HG03439 (cell line): Measurements from ENCODE around the gene MSI2.

Experiments used
- ATAC-seq: cut with Tn5 transposase; IDR thresholded peaks from one replicate; pipeline ENCODE4 v1.9.1; 2021; ENCODE audit warnings: mild to moderate bottlenecking, moderate library complexity; ENCODE audit not compliant: unreplicated experiment

MSI2 gene

DNA sequence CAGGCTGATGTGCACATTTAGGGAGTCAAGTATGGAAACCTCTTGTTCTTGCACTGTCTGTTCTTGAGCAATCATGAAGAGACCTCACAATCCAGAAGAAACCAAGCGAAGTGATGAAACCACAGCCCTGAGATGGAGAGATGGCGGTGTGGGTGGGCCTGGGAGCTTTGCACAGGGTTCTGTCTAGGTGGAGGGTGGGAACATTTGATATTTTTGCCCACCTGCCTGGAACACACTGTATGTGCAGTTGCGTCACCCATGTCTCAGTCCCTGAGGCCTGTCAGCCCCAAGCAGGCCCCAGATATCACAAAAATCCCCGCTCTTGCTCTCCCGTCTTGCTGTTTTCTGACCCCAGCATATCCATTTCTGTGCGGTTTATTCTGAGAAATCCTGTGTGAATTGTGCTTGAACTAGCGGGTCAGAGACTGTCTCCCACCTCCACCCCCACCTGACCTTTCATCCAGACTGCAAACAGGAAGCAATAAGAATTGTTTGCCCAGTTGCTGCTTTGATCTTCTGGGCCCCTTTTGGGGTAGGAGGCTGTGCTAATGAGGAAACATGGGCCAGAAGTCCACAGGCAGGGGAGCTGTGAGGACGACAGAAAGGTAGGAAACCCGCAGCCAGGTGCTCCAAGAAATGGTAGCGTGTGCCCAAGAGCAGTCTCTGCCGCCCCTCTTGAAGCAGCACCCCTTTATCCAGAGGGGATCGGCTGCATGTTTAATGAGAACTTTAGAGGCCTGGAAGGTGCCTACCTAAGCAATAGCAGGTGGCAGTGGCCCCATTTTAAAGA lies 304.9 kb downstream of the MSI2 start:
- ATAC-seq = no peak

DNA sequence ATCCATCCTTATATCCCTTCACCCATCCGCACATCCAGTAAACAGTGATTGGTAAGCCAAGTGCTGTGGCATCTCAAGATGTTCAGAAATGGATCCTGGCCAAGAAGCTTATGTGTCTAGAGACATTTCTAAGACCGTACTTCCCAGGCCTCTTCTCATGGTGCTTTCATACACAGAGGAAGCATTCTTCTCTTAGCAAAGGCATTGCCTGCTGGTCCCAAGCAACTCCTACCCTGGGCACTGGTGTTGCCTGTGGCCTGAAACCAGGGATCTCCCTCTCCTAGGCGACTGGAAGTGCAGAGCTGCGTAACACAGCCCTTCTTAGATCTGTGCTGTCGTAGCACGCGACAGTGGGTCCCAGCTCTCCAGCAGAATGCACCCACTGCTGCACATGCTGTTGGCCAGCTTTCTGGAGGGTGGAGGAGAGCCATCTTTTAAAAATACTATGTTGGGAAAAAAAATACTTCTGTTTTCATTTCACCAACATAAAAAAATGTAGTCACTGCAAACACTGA lies 305.9 kb downstream of the MSI2 start:
- no peak for ATAC-seq

DNA sequence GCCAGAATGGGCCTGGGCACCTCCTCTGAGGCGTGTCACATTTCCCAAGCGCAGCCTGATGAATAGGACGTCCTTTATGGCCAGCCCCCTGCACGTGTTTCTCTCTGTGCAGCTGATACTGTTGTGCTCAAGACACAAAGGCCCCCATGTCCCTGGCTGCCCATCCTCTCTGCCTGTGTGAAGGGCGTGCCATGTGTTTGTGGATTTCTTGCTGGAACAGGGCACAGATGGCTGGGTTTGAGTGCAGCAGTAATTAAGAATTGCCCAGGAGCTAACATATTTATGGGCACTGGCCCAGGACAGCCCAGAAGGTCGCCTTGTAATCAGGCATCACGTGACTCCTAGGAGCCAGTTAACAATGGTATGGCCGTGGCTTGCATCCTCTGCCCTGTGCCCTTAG lies 307.6 kb downstream of the MSI2 start:
- no peak for ATAC-seq

DNA sequence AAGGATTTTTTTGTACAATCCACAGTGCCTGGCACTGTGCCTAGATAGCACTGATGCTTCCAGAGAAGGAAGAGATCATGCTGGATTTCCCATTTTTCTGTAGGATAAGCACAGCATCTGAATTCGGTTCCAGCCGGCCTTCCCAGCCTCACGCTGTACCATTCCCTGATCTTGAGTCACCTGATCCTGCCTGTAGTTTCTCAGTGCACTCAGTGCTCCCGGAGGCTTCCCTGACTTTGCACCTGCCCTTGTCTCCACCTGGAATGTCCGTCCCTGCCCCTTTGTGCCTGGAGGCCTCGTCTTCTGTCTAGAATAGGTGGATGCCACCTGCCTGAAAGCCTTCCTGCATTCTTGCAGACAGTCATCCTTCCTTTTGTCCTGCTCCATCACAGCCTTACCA lies 308.9 kb downstream of the MSI2 start:
- no peak for ATAC-seq

DNA sequence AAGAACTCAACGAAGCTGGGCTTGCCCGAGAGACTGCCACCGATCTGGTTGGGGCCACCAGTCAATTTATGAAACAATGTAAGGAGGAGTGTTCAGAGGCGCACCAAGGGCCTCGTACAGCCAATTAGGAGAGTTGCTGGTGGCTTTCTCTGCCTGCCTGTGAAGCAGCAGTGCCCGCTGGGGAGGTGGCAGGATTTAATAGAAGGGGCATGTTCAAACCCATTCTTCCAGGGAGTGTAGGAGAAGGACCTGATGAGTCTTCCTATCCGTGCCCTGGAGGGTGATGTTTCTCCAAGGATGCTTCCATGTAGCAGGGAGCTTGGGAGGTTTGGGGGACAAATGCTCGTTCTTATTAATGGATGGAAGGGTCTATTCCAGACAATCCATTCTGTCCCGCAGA lies 310.4 kb downstream of the MSI2 start:
- no peak for ATAC-seq

DNA sequence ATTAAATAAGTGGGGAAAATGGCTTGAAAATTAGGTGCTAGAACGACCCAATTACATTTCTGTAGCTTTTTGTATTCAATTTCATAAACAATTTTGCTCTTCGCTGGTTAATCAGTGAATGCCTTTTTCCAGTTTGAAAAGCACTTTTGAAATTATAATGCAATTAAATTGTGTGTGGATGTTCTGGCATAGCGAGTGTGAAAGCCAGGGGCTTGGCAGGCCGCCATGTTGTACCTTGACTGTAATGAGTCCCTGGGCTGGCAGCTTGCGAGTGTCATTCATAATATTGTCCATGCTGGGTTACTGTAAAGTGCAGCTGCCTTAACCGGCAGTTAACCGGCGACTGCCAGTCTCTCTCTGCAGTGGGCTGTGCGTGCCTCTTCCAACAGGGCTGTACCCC lies 310.9 kb downstream of the MSI2 start:
- no peak for ATAC-seq

DNA sequence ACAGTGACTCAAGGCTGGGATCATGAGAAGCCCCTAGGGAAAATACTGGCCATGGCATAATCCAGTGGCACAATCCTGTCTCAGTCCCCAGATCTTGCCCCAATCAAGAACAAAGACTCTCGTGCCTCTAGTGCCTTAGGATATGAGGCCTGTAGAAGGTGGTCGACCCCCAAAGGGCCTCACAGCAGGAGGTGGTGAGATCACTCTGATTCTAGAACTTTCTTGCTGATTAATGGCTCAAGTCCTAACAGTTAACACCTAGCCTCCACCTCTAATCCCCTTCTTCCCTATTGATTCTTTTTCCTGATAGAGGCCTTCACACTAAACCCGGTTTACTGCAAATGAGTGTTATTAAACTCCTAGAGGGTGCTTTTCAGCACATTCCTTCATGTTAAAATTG lies 312.0 kb downstream of the MSI2 start:
- no peak for ATAC-seq

DNA sequence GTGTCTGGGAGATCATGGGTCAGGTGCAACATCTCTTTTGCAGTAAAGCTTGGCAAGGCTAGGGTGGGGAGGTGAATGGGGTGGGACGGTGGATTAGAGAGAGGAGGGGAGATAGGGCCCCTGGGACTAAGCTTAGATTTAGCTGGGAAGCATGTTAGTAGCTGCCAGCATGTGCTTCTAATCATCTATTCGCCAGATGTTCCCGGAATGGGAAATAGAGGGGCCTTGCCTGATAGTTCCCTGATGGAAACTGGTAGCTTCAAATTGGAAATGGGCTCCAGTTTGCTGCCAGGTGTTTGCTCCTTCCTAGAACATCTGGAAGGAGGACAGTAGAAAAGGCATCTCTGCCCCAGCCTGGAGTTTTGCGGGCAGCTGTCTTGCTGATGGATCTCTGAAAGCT lies 312.7 kb downstream of the MSI2 start:
- ATAC-seq = no peak

DNA sequence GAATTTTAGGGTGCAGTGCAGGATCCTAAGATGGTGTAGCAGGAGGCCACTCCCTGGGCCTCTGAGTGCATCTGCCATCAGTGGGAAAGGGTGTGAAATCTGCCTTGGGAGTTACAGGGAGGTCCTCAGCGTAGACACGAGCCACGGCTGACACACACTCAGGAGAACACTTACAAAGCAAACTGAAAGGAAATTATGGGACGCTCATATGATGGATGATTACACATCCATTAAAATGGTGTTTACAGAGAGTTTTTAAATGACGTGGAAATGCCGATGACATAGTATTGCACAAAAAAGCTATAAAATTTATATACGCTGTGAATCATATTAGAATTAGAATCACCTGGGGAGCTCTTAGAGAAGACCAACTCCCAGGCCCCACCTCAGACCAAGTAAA lies 313.5 kb downstream of the MSI2 start:
- no peak for ATAC-seq

DNA sequence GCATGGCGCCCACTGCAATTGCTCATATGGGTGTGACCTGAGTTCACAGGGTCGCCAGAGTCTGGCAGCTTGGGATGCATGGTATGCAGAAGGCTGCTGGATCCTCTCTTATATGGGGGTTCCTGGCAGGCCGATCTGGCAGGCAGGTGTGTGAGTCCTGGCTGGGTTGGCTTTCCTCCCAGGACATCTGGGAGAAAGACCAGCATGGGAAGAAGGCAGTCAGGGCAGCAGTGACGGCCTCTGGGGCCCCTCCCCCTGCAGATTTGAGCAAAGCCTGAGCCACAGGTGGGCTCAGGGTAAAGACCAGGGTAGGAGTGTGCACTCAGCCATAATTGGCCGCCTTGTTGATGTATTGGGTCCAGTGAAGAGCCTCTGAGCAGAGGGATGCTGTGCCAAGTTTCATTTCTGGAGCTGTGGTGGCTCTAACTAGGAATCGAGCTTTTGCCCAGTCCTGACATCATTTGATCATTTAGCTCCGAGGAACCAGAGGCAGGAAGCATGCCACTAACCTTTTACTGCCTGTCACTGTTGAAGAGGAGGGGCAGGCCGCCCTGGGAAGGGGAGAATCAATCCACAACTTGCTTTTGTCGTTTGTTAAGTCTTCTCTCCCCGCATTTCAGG lies 314.5 kb downstream of the MSI2 start:
- no peak for ATAC-seq

DNA sequence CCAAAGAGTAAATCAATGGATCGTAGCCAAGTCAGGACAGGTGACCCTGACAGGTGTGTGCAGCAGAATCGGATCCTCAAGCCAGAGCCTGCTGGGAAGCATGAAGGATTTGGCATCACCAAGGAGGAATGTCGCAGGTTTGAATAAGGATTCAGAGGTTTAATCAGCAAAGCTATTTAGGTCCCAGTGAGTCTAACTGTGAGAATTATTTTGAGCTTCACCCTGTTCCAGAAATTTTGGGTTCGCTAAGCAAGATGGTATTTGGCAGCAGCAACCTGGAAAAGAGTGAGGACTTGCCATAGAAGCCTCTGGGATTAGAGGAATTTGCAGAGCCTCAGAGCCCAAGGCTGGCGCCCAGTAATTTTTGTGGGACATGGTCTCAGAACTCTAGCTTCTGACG lies 315.7 kb downstream of the MSI2 start:
- ATAC-seq = no peak

DNA sequence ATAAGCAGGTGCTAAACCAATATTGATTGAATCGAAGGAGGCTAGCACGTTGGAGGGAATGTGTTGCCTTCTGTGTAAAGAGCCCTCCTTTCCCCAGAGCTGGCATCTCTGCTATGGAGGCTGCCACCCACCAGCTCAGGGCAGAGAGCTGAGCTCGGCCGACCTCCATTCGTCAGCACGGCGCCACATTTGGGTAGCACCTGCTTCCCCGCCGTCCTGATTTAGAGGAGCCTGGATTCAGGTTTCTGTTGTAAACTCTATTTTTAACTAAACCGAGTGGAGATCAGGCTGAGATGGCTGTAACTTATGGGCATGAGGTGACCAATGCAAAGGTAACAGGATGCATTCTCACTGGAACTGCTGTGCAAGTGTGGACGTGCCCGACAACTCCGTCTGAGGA lies 316.3 kb downstream of the MSI2 start:
- no peak for ATAC-seq

DNA sequence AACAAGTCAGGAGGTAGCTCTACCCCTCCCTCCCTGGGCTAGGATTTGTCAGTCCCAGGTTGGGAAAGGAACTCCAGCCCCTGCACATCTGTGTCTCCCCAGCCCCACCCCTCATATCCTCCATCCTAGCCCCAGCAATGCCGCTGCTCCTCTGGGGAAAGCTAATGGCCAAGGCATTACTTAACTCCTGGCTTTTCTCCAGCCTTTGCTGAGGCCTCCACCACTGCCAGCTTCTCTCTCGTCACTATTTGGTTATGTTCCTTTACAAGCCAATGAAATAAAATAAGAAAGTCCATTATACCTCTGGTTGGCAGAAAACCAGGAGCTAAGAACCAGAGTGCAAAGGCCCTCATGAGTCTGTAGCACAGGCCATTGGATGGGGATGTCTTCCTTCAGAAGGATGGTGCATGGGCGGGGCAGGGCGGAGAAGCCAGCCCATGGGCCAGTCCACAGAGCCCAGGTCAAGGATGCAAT lies 317.8 kb downstream of the MSI2 start:
- ATAC-seq = no peak

DNA sequence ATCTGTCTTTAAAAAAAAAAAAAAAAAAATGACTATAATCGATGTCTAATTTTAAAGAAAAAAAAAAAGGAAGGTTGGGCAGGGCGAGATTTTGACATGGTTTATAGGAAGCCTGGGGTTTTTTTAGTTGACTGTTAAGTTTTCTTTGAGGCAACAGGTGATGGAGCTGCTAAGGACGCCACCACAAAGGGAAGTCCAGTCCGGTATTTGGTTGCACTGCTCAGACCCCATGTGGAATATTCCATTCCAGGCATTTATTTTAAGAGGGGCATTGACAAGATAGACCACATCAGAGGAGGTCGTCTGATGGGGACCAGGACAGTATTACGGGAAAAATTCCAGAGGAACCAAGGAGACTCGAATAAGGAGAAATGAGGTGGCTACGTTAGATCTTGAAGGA lies 320.4 kb downstream of the MSI2 start:
- no peak for ATAC-seq

DNA sequence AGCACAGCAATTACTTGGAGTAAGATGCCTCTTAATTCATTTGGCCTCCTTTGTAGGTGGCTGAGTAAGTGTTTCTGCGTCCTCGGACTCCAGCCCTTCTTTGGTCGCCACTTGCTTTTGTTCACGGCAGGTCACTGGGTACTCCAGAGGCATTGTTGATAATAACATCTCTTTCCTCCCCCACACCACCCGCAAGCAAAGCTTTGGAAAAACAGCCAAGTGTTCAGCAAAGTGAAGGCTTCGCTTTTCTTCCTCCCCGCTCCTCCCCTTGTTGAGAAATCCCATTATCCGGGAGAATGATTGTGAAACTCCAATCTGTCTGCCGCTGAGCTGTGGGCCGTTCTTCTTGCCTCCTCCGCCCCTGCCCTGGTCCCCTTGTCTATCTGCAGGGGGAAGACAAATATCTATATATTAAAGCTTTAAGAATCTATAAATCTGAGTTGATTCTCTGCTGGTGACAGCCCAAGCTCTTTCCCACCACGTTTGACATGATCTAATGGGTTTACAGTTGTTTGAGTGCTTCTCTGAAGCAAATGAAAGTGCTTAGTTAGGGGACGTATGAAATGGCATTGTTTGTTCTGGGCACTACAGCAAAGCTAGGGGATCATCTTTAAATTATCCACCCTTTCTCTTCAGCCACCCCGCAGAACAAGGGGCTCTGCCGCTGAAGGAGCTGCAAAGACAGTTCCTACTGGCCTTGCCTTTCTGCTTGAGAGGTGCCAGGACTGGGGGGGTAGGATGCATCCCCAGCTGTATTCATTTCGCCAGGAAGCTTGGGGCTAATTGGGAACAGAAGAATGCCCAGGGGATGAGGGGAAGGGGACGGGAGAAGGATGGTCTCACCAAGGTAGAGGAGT lies 321.7 kb downstream of the MSI2 start:
- ATAC-seq = no peak

DNA sequence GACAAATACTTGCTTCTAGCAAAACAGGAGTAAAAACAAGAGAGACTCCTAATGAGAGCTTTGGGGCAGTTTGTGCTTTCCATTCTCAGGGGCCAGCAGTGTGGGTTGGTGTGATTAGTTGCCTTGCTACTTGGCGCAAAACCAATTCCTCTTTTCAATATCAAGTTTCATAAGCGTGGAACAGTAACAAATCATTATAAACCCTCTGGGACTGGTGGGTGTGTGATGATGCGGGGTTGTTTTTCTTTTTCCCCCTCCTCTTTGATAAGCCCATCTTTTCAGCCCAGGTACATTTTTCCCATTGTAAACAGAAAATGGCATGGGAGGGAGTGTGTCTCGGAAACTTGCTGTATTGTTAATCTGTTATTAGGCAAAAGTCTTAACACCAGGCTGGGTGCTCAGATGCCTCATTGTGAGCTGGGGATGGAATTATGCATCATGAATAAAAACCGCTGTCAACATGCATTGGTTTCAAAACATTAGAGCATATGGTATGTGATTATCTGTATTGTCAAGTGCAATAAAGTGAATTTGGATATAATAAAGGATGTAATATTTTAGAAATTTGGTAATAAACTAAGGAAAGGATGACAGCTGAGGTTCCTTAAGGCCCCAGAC lies 322.4 kb downstream of the MSI2 start:
- ATAC-seq = no peak

DNA sequence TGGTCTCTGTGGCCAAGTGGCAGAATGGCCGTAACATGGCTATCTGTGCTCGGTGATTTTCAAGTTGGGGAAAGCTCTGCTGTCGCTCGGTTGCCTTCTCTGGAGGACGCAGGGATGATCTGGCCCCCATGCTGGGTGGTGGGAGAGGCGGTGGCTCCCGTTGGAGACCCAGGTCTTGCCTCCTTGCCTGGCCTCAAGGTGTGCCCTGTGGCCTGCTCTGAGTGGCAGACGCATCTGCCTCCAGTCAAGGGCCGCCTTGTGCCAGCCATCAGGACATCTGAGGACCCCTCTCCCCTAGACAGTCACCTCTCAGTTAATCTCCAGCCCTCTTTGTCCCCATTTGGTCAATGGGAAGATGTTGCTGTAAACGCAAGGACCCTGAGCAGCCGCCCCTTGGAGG lies 322.9 kb downstream of the MSI2 start:
- no peak for ATAC-seq

DNA sequence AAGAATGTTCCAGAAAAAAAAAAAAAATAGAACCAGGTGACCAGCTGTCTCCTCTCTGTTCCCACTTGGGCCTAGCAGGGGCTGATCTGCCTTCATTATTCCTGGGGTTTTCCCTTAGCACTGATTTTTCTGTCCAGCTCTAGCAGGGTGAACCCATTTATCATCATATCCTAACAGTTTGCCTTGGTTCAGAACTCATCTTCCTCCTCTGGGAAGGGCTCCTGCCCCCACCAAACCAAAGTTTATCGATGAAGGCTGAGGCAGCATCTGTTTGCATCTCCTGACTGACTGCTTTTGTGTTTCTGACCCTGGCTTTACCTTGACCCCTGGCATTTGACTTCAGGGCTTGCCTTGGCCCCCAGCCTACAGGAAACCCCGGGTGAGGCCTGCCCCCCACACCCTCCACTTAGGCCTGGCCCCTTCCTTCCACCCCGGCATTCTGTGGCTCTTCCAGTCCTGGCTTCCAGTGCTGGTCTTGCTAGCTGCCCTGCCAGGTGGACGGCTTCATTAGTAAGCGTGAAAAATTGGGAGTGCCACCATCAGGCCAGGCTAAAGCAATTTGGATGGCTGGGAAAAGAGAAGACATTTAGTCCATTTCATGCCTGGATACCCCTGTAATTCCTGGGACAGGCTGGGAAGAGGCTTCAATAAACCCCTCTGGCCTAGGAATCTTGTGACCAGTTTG lies 323.9 kb downstream of the MSI2 start:
- no peak for ATAC-seq

DNA sequence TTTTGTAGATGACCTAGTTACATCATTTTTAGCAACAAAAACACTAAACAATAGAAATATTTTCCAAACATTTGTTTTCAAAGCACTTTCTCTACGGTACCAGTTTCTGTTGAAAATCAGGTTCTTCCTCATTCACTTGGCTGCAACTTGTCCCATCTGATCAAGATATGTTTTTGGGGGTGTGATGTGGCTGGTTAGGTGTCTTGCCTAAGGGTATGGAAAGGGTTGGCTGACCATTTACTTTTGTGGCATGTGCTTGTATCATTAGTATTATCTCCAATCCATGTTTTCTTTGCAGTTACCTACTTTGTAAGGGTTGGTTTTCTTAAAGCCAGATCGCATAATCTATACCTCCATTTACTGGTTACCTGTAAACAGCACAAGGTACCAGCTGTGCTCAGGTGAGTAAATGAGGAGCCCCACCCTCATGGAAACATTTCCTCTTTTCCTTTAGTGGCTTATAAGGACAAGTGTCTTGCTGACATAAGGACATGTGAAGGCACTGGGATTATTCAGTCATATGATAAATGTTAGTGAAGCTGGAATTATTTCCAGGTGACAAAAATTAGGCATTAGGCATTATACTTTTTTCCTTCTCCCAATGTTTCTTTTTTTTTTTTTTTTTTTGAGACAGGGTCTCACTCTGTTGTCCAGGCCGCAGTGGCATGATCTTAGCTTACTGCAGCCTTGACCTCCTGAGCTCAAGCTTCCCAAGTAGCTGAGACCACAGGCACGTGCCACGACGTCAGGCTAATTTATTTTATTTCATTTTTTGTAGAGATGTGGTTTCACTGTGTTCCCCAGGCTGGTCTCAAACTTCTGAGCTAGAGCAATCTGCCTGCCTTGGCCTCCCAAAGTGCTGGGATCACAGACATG lies 326.8 kb downstream of the MSI2 start:
- no peak for ATAC-seq
